ENCODE measurements around the gene MMAB.

DNA sequence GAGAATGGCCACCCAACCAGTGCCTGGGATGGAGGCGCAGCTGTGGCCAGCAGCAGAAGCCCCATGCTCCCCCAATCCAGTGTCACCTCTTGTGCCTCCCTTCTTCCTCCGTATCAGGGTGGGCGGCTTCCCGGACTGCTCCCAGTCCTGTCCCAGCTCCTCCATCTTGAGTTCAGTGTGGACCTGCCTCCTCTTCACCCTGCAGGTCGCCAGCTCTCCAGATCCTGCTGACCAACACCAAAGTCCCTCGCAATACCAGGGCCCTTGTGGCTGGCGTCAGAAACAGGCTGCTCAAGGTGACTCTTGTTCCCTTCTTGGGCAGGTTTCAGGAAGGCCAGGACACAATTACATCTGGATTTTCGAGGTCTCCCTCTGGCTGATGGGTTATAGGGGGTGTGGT, 17.3 kb upstream of the MMAB start:
- TF ChIP-seq, protein P1, sequence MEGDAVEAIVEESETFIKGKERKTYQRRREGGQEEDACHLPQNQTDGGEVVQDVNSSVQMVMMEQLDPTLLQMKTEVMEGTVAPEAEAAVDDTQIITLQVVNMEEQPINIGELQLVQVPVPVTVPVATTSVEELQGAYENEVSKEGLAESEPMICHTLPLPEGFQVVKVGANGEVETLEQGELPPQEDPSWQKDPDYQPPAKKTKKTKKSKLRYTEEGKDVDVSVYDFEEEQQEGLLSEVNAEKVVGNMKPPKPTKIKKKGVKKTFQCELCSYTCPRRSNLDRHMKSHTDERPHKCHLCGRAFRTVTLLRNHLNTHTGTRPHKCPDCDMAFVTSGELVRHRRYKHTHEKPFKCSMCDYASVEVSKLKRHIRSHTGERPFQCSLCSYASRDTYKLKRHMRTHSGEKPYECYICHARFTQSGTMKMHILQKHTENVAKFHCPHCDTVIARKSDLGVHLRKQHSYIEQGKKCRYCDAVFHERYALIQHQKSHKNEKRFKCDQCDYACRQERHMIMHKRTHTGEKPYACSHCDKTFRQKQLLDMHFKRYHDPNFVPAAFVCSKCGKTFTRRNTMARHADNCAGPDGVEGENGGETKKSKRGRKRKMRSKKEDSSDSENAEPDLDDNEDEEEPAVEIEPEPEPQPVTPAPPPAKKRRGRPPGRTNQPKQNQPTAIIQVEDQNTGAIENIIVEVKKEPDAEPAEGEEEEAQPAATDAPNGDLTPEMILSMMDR (IDR thresholded peaks at IDR 0.05; ENCODE audit: extremely low read depth in 1 of 2, insufficient read depth in 1 of 2, low read depth in 1 of 2, low read length in 2 of 2): no peak
- no peak for TF ChIP-seq MYC (IDR thresholded peaks at IDR 0.05; ENCODE audit: low read depth, low read length)
- TF ChIP-seq POLR2AphosphoS5 (IDR thresholded peaks at IDR 0.05; ENCODE audit: insufficient read depth, low read depth, low read length): no peak
- TF ChIP-seq EZH2 (IDR thresholded peaks at IDR 0.05; ENCODE audit: borderline replicate concordance, low read depth, low read length, severe bottlenecking): no peak

Data from endothelial cell of umbilical vein (primary cell).